K562 (cell line): Measurements from ENCODE around the gene LY6G5B. TPM values are rescaled to one million over a fixed set of nuclear protein-coding genes. Genes with fewer than 3 reads are reported as not detected.

Experiments
- ATF1 ChIP-seq, 2 experiments: fragments of 450-650 bp in 1 of 2; IDR thresholded peaks; 2 replicates each; pipeline ENCODE4 v1.6.1; 2016; ENCODE audit warnings: missing compliant biosample characterization in 1 of 2, missing genetic modification characterization in 1 of 2
- BCOR ChIP-seq: fragments of 450-650 bp; IDR thresholded peaks from 2 replicates; pipeline ENCODE4 v1.6.1; 2016
- BRD4 ChIP-seq: fragments of 200-600 bp; sonication (generic); IDR thresholded peaks from 2 replicates; pipeline ENCODE4 v1.6.1; 2017; ENCODE audit warnings: inconsistent platforms
- CHD4 ChIP-seq: fragments of 200-600 bp; sonication (generic); IDR thresholded peaks from 3 replicates; pipeline ENCODE4 v1.6.1; 2012; ENCODE audit warnings: low read depth, mild to moderate bottlenecking, mixed read lengths, low read length, inconsistent platforms; ENCODE audit not compliant: insufficient read depth, insufficient replicate concordance, poor library complexity, severe bottlenecking
- DMBX1 ChIP-seq: fragments of 250-450 bp; sonication (Bioruptor Pico); IDR thresholded peaks from 2 replicates; pipeline ENCODE4 v1.8.0; 2022; ENCODE audit warnings: inconsistent platforms, mild to moderate bottlenecking, moderate library complexity, borderline replicate concordance
- ERF ChIP-seq: fragments of 450-650 bp; formaldehyde crosslinking; IDR thresholded peaks from 2 replicates; pipeline ENCODE4 v1.4.0; 2020; ENCODE audit warnings: mild to moderate bottlenecking, mixed read lengths
- GABPB2 ChIP-seq: fragments of 250-450 bp; sonication (Bioruptor Pico); conservative IDR thresholded peaks from 2 replicates; pipeline ENCODE4 v1.5.1; 2021; ENCODE audit warnings: mild to moderate bottlenecking
- NFYB ChIP-seq: IDR thresholded peaks from 2 replicates; pipeline ENCODE4 v1.6.1; 2011; ENCODE audit warnings: mild to moderate bottlenecking, moderate library complexity; ENCODE audit not compliant: insufficient read length; ENCODE audit errors: extremely low read depth
- SMC3 ChIP-seq: conservative IDR thresholded peaks from 2 replicates; pipeline ENCODE4 v1.6.1; 2011; ENCODE audit warnings: low read depth, low read length, improper control_type of control experiment; ENCODE audit not compliant: insufficient read depth
- SP2 ChIP-seq: IDR thresholded peaks from 2 replicates; pipeline ENCODE4 v1.6.1; 2011; ENCODE audit warnings: mild to moderate bottlenecking, low read depth, low read length, moderate library complexity; ENCODE audit not compliant: poor library complexity, severe bottlenecking; ENCODE audit errors: extremely low read depth
- SRSF9 ChIP-seq: fragments of 200-400 bp; formaldehyde crosslinking; IDR thresholded peaks from 2 replicates; pipeline ENCODE4 v1.6.1; 2017; ENCODE audit warnings: low read depth, low read length, borderline replicate concordance
- TCF7 ChIP-seq: sonication (generic); IDR thresholded peaks from 2 replicates; pipeline ENCODE4 v1.6.1; 2016; ENCODE audit warnings: antibody characterized with exemption, borderline replicate concordance
- ZBTB7A ChIP-seq: IDR thresholded peaks from 2 replicates; pipeline ENCODE4 v1.6.1; 2011; ENCODE audit warnings: low read depth, mild to moderate bottlenecking, low read length, moderate library complexity, borderline replicate concordance; ENCODE audit not compliant: control insufficient read depth
- ZNF253 ChIP-seq: fragments of 250-450 bp; sonication (Bioruptor Pico); conservative IDR thresholded peaks from 2 replicates; pipeline ENCODE4 v1.6.1; 2021; ENCODE audit warnings: mild to moderate bottlenecking
- ZNF561 ChIP-seq: fragments of 450-650 bp; formaldehyde crosslinking; conservative IDR thresholded peaks from 2 replicates; pipeline ENCODE4 v1.4.0; 2020; ENCODE audit warnings: mild to moderate bottlenecking, moderate library complexity
- ZNF707 ChIP-seq: fragments of 250-450 bp; sonication (Bioruptor Pico); conservative IDR thresholded peaks from 2 replicates; pipeline ENCODE4 v1.8.0; 2022; ENCODE audit warnings: inconsistent platforms, mild to moderate bottlenecking, moderate library complexity
- ZNF79 ChIP-seq: fragments of 250-450 bp; sonication (Bioruptor Pico); IDR thresholded peaks from 2 replicates; pipeline ENCODE4 v1.4.0; 2020; ENCODE audit warnings: low read depth, mild to moderate bottlenecking, moderate library complexity
- polyA plus RNA-seq, 8 experiments: library from polyadenylated mRNA; depleted of rRNA in 4 of 8; stranded (reverse) in 5 of 8; unstranded in 3 of 8; fragments of >200 nt; fragmentation: Nextera tagmentation in 2 of 8; fragmentation: Illumina TruSeq in 1 of 8; extraction: Ambion mirVana in 2 of 8; extraction: Trizol in 1 of 8; gene quantifications; 2 replicates each; pipeline versions ENCODE4 v1.2.1 to v1.2.3, GENCODE V29; 2011 to 2014; ENCODE audit warnings: inconsistent platforms in 1 of 8, missing spikeins in 1 of 8
- total RNA-seq, 7 experiments: library from RNA; depleted of rRNA in 6 of 7; stranded (reverse); fragments of >200 nt in 6 of 7; fragmentation: Illumina TruSeq in 2 of 7; extraction: Trizol in 2 of 7; gene quantifications; 2 replicates each; pipeline versions ENCODE4 v1.2.1 to v1.2.3, GENCODE V29; 2011 to 2021; ENCODE audit warnings: low replicate concordance in 1 of 7
- TF ChIP-seq, protein P1 (sequence below): fragments of 450-650 bp; IDR thresholded peaks from 2 replicates; pipeline ENCODE4 v1.6.1; 2016; ENCODE audit warnings: mild to moderate bottlenecking
- TF ChIP-seq, protein P2 (sequence below): fragments of 250-450 bp; sonication (Bioruptor Pico); IDR thresholded peaks from 2 replicates; pipeline ENCODE4 v1.9.0; 2021; ENCODE audit warnings: mild to moderate bottlenecking, inconsistent platforms
- TF ChIP-seq, protein P3 (sequence below): sonication (generic); formaldehyde crosslinking; IDR thresholded peaks from 2 replicates; pipeline ENCODE4 v1.8.0; 2022; ENCODE audit warnings: mild to moderate bottlenecking, missing genetic modification reagents
- TF ChIP-seq, protein P4 (sequence below): sonication (generic); formaldehyde crosslinking; IDR thresholded peaks from 2 replicates; pipeline ENCODE4 v1.8.1; 2023; ENCODE audit warnings: mild to moderate bottlenecking, missing genetic modification reagents

The LY6G5B gene
- total and polyA plus RNA-seq, 9 of the 15 experiments (the other 6 are each of a cell fraction or from before 2014, with no cell fraction given): 6.0 to 27.0 (median 7.5) TPM

DNA sequence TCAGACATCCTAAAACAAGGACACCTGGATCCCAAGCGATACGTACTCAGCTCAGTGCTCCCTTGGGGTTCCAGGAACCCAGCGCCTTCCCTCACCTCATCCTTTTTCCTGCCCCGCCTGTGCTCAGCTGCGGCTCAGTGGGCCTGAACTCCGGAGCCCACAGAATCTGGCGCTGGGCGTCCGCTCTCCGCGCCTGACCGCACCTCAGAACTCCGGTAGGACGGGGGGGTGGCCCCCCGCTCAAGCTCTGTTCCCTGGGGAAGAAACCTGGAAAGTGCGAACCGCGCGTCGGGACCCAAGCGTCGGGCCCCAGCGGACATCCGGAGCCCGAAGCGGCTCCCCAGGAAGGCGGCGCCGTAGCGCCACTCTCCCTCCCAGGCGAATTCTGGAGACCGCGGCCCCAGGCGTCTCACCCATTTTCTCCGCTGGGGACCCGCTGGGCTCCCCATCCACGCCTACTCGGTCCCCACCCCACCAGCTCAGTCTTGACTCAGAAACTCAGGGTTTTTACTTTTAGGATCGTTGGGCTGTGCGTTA is 11.4 kb downstream of the LY6G5B start (continued):
- TF ChIP-seq, protein P1, sequence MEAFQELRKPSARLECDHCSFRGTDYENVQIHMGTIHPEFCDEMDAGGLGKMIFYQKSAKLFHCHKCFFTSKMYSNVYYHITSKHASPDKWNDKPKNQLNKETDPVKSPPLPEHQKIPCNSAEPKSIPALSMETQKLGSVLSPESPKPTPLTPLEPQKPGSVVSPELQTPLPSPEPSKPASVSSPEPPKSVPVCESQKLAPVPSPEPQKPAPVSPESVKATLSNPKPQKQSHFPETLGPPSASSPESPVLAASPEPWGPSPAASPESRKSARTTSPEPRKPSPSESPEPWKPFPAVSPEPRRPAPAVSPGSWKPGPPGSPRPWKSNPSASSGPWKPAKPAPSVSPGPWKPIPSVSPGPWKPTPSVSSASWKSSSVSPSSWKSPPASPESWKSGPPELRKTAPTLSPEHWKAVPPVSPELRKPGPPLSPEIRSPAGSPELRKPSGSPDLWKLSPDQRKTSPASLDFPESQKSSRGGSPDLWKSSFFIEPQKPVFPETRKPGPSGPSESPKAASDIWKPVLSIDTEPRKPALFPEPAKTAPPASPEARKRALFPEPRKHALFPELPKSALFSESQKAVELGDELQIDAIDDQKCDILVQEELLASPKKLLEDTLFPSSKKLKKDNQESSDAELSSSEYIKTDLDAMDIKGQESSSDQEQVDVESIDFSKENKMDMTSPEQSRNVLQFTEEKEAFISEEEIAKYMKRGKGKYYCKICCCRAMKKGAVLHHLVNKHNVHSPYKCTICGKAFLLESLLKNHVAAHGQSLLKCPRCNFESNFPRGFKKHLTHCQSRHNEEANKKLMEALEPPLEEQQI: no peak
- TF ChIP-seq, protein P2, sequence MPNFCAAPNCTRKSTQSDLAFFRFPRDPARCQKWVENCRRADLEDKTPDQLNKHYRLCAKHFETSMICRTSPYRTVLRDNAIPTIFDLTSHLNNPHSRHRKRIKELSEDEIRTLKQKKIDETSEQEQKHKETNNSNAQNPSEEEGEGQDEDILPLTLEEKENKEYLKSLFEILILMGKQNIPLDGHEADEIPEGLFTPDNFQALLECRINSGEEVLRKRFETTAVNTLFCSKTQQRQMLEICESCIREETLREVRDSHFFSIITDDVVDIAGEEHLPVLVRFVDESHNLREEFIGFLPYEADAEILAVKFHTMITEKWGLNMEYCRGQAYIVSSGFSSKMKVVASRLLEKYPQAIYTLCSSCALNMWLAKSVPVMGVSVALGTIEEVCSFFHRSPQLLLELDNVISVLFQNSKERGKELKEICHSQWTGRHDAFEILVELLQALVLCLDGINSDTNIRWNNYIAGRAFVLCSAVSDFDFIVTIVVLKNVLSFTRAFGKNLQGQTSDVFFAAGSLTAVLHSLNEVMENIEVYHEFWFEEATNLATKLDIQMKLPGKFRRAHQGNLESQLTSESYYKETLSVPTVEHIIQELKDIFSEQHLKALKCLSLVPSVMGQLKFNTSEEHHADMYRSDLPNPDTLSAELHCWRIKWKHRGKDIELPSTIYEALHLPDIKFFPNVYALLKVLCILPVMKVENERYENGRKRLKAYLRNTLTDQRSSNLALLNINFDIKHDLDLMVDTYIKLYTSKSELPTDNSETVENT: 0 out of 2 replicates have a peak, but pooled peaks have one; percentile 11
- TF ChIP-seq ZNF707 (CRISPR knock-in tag): no peak
- TF ChIP-seq, protein P3, sequence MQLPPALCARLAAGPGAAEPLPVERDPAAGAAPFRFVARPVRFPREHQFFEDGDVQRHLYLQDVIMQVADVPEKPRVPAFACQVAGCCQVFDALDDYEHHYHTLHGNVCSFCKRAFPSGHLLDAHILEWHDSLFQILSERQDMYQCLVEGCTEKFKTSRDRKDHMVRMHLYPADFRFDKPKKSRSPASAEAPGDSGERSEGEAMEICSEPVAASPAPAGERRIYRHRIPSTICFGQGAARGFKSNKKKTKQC (CRISPR knock-in tag): no peak
- TF ChIP-seq NFYB: no peak
- 0 out of 2 replicates have a peak, but pooled peaks have one; percentile 45 for TF ChIP-seq ZBTB7A
- TF ChIP-seq ZNF253 (CRISPR knock-in tag): no peak
- no peak for TF ChIP-seq SRSF9
- no peak for TF ChIP-seq BRD4
- no peak for TF ChIP-seq GABPB2
- no peak for TF ChIP-seq ZNF561 (CRISPR knock-in tag)
- 0 out of 2 replicates have a peak, but pooled peaks have one; percentile 2 for TF ChIP-seq DMBX1 (CRISPR knock-in tag)
- TF ChIP-seq BCOR: no peak
- TF ChIP-seq SP2: no peak
- no peak for TF ChIP-seq ERF (CRISPR knock-in tag)
- TF ChIP-seq, protein P4, sequence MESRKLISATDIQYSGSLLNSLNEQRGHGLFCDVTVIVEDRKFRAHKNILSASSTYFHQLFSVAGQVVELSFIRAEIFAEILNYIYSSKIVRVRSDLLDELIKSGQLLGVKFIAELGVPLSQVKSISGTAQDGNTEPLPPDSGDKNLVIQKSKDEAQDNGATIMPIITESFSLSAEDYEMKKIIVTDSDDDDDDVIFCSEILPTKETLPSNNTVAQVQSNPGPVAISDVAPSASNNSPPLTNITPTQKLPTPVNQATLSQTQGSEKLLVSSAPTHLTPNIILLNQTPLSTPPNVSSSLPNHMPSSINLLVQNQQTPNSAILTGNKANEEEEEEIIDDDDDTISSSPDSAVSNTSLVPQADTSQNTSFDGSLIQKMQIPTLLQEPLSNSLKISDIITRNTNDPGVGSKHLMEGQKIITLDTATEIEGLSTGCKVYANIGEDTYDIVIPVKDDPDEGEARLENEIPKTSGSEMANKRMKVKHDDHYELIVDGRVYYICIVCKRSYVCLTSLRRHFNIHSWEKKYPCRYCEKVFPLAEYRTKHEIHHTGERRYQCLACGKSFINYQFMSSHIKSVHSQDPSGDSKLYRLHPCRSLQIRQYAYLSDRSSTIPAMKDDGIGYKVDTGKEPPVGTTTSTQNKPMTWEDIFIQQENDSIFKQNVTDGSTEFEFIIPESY (CRISPR knock-in tag): peak; percentile 86
- TF ChIP-seq ZNF79 (CRISPR knock-in tag): no peak
- no peak for TF ChIP-seq SMC3
- TF ChIP-seq ATF1 (CRISPR knock-in tag; IDR thresholded peaks at IDR 0.05): no peak
- TF ChIP-seq ATF1 (tag; IDR thresholded peaks at IDR 0.05): no peak
- no peak for TF ChIP-seq CHD4
- TF ChIP-seq TCF7: no peak
